Measurements from ENCODE around the gene INTU.

The INTU gene

GRCh38 chr4:127748957-127749356, 116.2 kb downstream of the INTU start:
- DNase-seq (ENCODE audit: low read depth) = no peak

- no peak for DNase-seq (ENCODE audit: low read depth)
These were observed 124.1 kb downstream of the INTU start for GRCh38 chr4:127756906-127757305.

GRCh38 chr4:127759228-127759820, 126.6 kb downstream of the INTU start:
- no peak for DNase-seq (ENCODE audit: low read depth)

- no peak for DNase-seq (ENCODE audit: low read depth)
These were observed 127.1 kb downstream of the INTU start for GRCh38 chr4:127759893-127760292.

GRCh38 chr4:127771535-127772275, 138.9 kb downstream of the INTU start:
- no peak for DNase-seq (ENCODE audit: low read depth)

- no peak for DNase-seq (ENCODE audit: low read depth)
These were observed 140.3 kb downstream of the INTU start for GRCh38 chr4:127772769-127773671.

GRCh38 chr4:127775843-127776242, 143.1 kb downstream of the INTU start:
- DNase-seq (ENCODE audit: low read depth) = no peak
